Measurements from ENCODE around the gene PIPOX.

GRCh38 chr17:29037739-29038084 lies 5.2 kb upstream of the PIPOX start:
- TF ChIP-seq POLR2A (IDR thresholded peaks at IDR 0.05), result no peak
- TF ChIP-seq CTCF (IDR thresholded peaks at IDR 0.05), result no peak
- no peak for TF ChIP-seq POLR2AphosphoS5 (IDR thresholded peaks at IDR 0.05)
- no peak for TF ChIP-seq EP300 (IDR thresholded peaks at IDR 0.05; ENCODE audit: low read depth)
